Measurements from ENCODE around the gene RHOC.

Gene RHOC

GRCh38 chr1:112677501-112677900 lies 29.4 kb downstream of the RHOC start:
- DNase-seq (ENCODE audit: low read depth), result no peak

GRCh38 chr1:112676543-112676942 lies 30.4 kb downstream of the RHOC start:
- DNase-seq (ENCODE audit: low read depth), result no peak

- no peak for DNase-seq (ENCODE audit: low read depth)
These were observed 31.1 kb downstream of the RHOC start for GRCh38 chr1:112675728-112676381.

DNA sequence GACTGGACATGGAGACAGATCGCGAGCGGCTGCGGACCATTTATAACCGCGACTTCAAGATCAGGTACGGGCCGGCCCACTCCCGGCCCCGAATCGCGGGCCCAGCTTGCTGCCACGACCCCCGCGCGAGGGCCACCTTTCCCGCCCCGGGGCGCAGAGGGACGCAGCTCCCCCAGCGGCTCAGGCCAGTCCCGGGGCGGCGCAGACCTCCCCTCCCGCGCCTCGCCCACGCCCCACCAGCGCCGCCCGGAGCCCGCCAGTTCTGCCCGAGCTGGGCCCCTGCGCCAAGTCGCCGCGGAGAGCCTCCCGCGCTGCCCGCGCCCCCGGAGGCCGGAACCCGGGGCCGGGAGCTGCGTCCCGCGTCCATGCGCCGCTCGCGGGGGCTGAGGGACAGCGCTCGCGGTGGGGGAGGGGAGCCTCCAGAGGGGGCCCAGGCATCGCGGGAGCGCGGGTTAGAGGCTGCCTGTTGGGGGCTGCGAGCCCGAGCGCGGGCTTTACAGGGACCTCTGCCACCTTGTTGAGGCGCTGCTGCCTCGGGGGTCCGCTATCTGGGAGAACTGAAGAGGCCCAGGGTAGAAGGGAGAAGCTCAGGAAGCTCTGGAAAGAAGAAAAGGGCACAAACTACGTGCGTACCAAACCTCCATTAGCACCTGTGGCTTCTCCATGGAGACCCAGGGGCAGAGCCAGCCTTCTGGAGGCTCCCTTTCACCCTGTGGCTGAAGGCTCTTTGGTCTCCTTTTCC lies 31.8 kb downstream of the RHOC start:
- peak; percentile 13 for DNase-seq (ENCODE audit: low read depth)

- DNase-seq (ENCODE audit: low read depth), result peak; percentile 29
These were observed 32.4 kb downstream of the RHOC start, which contains the start of gene MOV10 for GRCh38 chr1:112674440-112674985. Gene MOV10, plus strand, starts transcription at chr1:112674659. Its CDS starts 254 bp downstream, at chr1:112674913.

DNA sequence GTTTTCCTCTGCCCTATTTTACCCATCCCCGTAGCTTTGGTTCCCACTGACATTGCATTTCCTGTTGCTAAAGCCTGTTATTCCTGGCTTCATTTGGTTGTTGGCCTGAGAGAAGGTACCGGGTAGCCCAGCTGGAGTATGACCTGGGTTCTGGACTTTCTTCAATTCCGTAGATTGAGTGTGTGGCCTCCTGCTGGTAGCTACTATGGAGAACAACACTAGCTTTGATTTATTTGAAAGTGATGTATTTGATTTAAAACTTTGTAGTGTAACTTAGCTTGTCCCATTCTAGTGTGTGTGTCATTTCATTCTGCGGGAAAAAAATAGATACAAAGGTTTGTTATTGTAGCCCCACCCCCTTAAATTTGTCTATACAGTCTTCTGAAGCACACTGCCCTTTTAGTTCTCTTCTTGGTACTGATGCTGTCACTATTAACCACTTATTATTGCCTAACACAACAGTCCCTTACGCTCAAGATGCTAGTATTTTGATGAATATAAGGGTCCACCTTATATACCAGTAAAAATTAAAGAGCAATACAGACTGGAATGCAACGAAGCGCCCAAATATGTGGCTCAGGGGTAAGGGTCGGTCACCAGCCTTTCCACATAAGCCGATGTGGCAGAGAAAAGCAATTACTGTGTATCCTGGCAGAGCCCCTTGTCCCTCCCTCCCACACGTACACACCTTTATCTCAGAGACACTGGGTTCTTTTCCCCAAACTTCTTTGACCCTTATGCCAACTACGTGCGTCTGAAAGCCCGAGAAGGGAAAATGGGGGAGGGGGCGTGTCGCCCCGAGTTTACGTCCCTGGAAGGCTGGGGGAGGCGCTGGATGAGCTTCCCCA lies 33.1 kb downstream of the RHOC start:
- no peak for DNase-seq (ENCODE audit: low read depth)

- no peak for DNase-seq (ENCODE audit: low read depth)
These were observed 34.1 kb downstream of the RHOC start for GRCh38 chr1:112672842-112673241.

GRCh38 chr1:112672009-112672408 lies 34.9 kb downstream of the RHOC start:
- no peak for DNase-seq (ENCODE audit: low read depth)

DNA sequence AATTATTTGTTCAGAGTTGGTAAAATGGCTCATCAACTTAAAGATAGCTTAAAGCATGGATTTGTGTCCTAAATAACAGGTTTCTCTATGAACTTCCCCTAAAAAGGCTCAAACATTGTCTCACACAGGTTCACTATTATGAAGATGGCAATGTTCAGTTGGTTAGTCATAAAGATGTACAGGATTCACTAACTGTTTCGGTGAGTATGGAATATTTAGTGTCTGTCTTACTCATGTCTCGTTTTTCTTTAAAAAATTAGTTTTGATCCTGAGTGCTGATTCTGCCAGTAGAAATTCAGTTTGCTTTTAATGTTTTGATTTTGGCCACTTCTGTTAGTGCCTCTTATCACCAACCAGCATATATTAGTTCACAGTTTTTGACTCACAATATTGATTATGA lies 40.0 kb downstream of the RHOC start:
- DNase-seq (ENCODE audit: low read depth), result no peak

DNA sequence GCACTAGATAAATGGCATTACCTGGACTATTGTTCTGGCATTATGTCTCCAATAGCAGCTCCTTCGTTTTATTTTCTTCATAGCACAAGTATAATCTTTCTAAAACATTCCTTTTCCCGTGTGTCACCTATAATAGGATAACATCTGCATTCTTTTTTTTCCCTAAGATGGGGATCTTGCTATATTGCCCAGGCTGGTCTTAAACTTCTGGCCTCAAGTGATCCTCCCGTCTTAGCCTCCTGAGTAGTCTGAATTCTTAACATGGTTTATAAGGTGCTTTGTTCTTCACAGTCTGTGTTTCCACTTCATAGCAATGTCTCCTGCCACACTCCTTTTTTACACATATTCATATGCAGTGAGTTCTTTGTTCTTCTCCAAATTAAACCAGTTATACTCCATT lies 41.1 kb downstream of the RHOC start:
- DNase-seq (ENCODE audit: low read depth), result no peak

- no peak for DNase-seq (ENCODE audit: low read depth)
These were observed 55.7 kb downstream of the RHOC start for GRCh38 chr1:112651205-112651604.

Data from stimulated activated CD8-positive, alpha-beta memory T cell treated with anti-CD3 and anti-CD28 coated beads, Interleukin-12 subunit alpha, Interleukin-12 subunit beta, amount 100 ng/mL, for 1 hour (primary cell).